Natural killer cell (primary cell): Measurements from ENCODE around the gene SCAPER. TPM values are rescaled to one million over a fixed set of nuclear protein-coding genes. Genes with fewer than 3 reads are reported as not detected.
"Not testable (repeated sequence)": the region's sequence is repeated elsewhere in the genome, so short reads cannot be mapped to it uniquely, and the experiment has no call there.

Experiments used
- ATAC-seq, 3 donors: fragments of 150-1000 bp in 2 of 3; fragments of 200-7000 bp in 1 of 3; cut with Tn5 transposase; 1 replicate in 1 of 3; 2 replicates in 2 of 3; pipeline ENCODE4 v1.10.0; 2021; ENCODE audit warnings: mild to moderate bottlenecking in 2 of 3, moderate library complexity in 2 of 3
- DNase-seq, 2 donors: peaks; one replicate each; pipeline versions ENCODE4 v3.0.0 to v3.0.0-alpha.2; 2013 to 2021; ENCODE audit warnings: mixed read lengths in 1 of 2
- H3K27ac ChIP-seq: one replicate; pipeline ENCODE4 v1.5.1; 2013; ENCODE audit warnings: mild to moderate bottlenecking, low read length
- H3K27me3 ChIP-seq: one replicate; pipeline ENCODE4 v1.6.1; 2013; ENCODE audit warnings: low read length; ENCODE audit not compliant: control insufficient read depth, insufficient read depth
- H3K36me3 ChIP-seq: one replicate; pipeline ENCODE4 v1.6.1; 2013; ENCODE audit warnings: low read length; ENCODE audit not compliant: control insufficient read depth, insufficient read depth
- H3K4me1 ChIP-seq: one replicate; pipeline ENCODE4 v1.6.1; 2013; ENCODE audit warnings: low read length; ENCODE audit not compliant: control insufficient read depth, insufficient read depth
- H3K4me3 ChIP-seq: one replicate; pipeline ENCODE4 v1.5.1; 2013; ENCODE audit warnings: low read length
- H3K9me3 ChIP-seq: one replicate; pipeline ENCODE4 v1.6.1; 2013; ENCODE audit warnings: low read length; ENCODE audit not compliant: control insufficient read depth, insufficient read depth
- H3K27ac Mint-ChIP-seq, 2 donors: one replicate each; pipeline ENCODE4 v1.8.0; 2022; ENCODE audit warnings: mild to moderate bottlenecking in 2 of 2, mixed read lengths in 2 of 2, moderate library complexity in 1 of 2
- H3K27me3 Mint-ChIP-seq, 2 donors: one replicate each; pipeline ENCODE4 v1.8.0; 2022; ENCODE audit warnings: low read depth in 2 of 2, mixed read lengths in 2 of 2
- H3K36me3 Mint-ChIP-seq: one replicate; pipeline ENCODE4 v1.8.0; 2022; ENCODE audit warnings: mixed read lengths
- H3K4me1 Mint-ChIP-seq, 2 donors: one replicate each; pipeline ENCODE4 v1.8.0; 2022; ENCODE audit warnings: mixed read lengths in 2 of 2
- H3K4me3 Mint-ChIP-seq: one replicate; pipeline ENCODE4 v1.8.0; 2022; ENCODE audit warnings: mild to moderate bottlenecking, moderate library complexity, mixed read lengths
- H3K9me3 Mint-ChIP-seq, 2 donors: one replicate each; pipeline ENCODE4 v1.8.0; 2022; ENCODE audit warnings: mixed read lengths in 2 of 2
- CTCF ChIP-seq: fragments of 200-600 bp; IDR thresholded peaks from one replicate; pipeline ENCODE4 v1.8.0; 2022; ENCODE audit warnings: antibody characterized with exemption
- WGBS: methylation state at CpG from one replicate; pipeline ENCODE4 v1.1.7; 2013; ENCODE audit warnings: missing lambda C conversion rate; ENCODE audit not compliant: insufficient coverage; 5-methylcytosine and 5-hydroxymethylcytosine counted together
- intact Hi-C: fragments of 100-400 bp; cut with micrococcal nuclease; formaldehyde crosslinking; loops from one replicate; pipeline ENCODE4 v1.14.2; 2022
- total RNA-seq, 4 donors: library from RNA; stranded (reverse); fragments of 120-200 nt in 1 of 4; gene quantifications; one replicate each; pipeline versions ENCODE4 v1.2.3 to v1.2.4, GENCODE V29; 2013 to 2022

The SCAPER gene
- total RNA-seq, 3 donors from 2014 or later (not counting 1 experiment from before 2014, with no cell fraction given), result 48.1 to 53.6 (median 51.8) TPM

DNA sequence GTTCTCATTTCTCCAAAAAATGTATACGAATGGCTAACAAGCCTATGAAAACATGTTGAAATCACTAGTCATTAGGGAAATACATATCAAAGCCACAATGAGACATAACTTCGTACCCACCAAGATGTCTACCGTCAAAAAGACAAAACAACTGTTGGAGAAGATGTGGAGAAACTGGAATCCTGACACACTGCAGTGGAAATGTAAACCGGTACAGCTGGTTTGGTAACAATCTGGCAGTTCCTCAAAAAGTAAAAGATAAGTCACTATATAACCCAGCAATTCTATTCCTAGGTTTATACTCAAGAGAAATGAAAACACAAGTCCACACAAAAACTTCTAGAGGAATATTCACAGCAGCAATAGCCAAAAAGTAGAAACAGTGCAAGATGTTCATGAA, 7.0 kb downstream of the SCAPER start:
- intact Hi-C loops, result no loop called here
- WGBS, result 93% methylated on average over 4 of the region's 4 CpGs
- H3K9me3 Mint-ChIP-seq, result no peaks in the 10 kb centered on the region
- no peaks in the 10 kb centered on the region for H3K36me3 Mint-ChIP-seq
- H3K4me1 Mint-ChIP-seq, result peaks cover 13 to 25% of the 10 kb centered on the region in 2 donors
- Histone ChIP-seq H3K36me3 (no peaks in the 10 kb centered on the region), H3K27me3 (no peaks in the 10 kb centered on the region), H3K9me3 (no peaks in the 10 kb centered on the region), H3K4me1 (no peaks in the 10 kb centered on the region), H3K27ac (no peak overlapping the region), H3K4me3 (no peak overlapping the region)
- no peaks in the 10 kb centered on the region for H3K27me3 Mint-ChIP-seq
- no peak for TF ChIP-seq CTCF
- no peak overlapping the region for H3K4me3 Mint-ChIP-seq
- H3K27ac Mint-ChIP-seq, result no peak overlapping the region
- DNase-seq, result no peak
- ATAC-seq, result no peak

DNA sequence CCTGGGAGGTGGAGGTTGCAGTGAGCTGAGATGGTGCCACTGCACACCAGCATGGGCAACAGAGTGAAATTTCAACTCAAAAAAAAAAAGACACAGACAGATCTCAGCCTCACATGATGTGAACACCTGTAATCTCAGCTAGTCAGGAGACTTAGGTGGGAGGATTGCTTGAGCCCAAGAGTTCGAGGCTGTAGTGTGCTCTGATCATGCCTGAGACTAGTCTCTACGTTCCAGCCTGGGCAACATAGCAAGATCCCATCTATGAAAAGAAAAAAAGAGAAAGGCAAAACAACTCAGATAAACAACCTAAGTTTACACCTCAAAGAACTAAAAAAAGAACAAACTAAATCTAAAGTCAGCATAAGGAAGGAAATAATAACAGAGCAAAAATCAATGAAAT, 11.0 kb downstream of the SCAPER start:
- H3K9me3 Mint-ChIP-seq, result no peaks in the 10 kb centered on the region
- Histone ChIP-seq H3K27ac (no peak overlapping the region), H3K4me1 (no peaks in the 10 kb centered on the region), H3K4me3 (no peak overlapping the region), H3K9me3 (no peaks in the 10 kb centered on the region), H3K27me3 (no peaks in the 10 kb centered on the region), H3K36me3 (no peaks in the 10 kb centered on the region)
- intact Hi-C loops, result no loop called here
- H3K4me3 Mint-ChIP-seq, result no peak overlapping the region
- DNase-seq (no peak), ATAC-seq (no peak)
- no peaks in the 10 kb centered on the region for H3K27me3 Mint-ChIP-seq
- TF ChIP-seq CTCF, result no peak
- no peaks in the 10 kb centered on the region for H3K36me3 Mint-ChIP-seq
- 96% methylated on average over 2 of the region's 2 CpGs for WGBS
- H3K4me1 Mint-ChIP-seq, result peaks cover 28 to 31% of the 10 kb centered on the region in 2 donors
- H3K27ac Mint-ChIP-seq, result no peak overlapping the region

DNA sequence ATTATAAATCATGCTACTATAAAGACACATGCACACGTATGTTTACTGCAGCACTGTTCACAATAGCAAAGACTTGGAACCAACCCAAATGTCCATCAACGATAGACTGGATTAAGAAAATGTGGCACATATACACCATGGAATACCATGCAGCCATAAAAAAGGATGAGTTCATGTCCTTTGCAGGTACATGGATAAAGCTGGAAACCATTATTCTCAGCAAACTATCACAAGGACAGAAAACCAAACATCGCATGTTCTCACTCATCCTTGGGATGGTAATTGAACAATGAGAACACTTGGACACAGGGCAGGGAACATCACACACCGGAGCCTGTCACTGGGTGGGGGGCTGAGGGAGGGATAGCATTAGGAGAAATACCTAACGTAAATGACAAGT, 12.3 kb downstream of the SCAPER start:
- H3K36me3 ChIP-seq, intact Hi-C loops, H3K27ac Mint-ChIP-seq, H3K9me3 ChIP-seq, H3K4me3 Mint-ChIP-seq, H3K4me1 ChIP-seq, H3K27me3 ChIP-seq, H3K27me3 Mint-ChIP-seq, H3K27ac ChIP-seq, H3K9me3 Mint-ChIP-seq, DNase-seq, H3K4me3 ChIP-seq, ATAC-seq, H3K36me3 Mint-ChIP-seq: not testable (repeated sequence)
- peaks cover 29 to 39% of the 10 kb centered on the region in 2 donors for H3K4me1 Mint-ChIP-seq
- 100% methylated on average over 3 of the region's 5 CpGs for WGBS

DNA sequence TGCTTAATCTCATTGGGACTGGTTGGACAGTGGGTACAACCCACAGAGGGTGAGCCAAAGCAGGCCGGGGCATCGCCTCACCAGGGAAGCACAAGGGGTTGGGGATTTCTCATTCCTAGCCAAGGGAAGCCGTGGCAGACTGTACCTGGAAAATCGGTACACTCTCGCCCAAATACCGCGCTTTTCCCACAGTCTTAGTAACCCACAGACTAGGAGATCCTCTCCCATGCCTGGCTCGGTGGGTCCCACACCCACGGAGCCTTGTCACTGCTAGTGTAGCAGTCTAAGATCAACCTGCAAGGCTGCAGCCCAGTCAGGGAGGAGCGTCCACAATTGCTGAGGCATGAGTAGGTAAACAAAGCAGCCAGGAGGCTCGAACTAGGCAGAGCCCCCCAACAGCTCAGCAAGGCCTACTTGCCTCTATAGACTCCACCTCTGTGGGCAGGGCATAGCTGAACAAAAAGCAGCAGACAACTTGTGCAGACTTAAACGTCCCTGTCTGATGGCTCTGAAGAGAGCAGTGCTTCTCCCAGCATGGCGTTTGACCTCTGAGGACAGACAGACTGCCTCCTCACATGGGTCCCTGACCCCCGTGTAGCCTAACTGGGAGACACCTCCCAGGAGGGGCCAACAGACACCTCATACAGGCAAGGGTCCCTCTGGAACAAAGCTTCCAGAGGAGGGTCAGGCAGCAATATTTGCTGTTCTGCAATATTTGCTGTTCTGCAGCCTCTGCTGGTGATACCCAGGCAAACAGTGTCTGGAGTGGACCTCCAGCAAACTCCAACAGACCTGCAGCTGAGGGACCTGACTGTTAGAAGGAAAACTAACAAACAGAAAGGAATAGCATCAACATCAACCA, 17.6 kb downstream of the SCAPER start:
- H3K27me3 ChIP-seq, H3K27ac Mint-ChIP-seq, H3K4me3 ChIP-seq, H3K27ac ChIP-seq, H3K36me3 ChIP-seq, H3K27me3 Mint-ChIP-seq, intact Hi-C loops, H3K9me3 ChIP-seq, H3K4me3 Mint-ChIP-seq, ATAC-seq, H3K4me1 ChIP-seq, DNase-seq, H3K9me3 Mint-ChIP-seq, H3K36me3 Mint-ChIP-seq: not testable (repeated sequence)
- peaks cover 28 to 37% of the 10 kb centered on the region in 2 donors for H3K4me1 Mint-ChIP-seq
- 96% methylated on average over 14 of the region's 14 CpGs for WGBS
